ENCODE measurements around the gene GOLGA3. TPM values are rescaled to one million over a fixed set of nuclear protein-coding genes. Genes with fewer than 3 reads are reported as not detected.

Gene GOLGA3
- total RNA-seq, 1 experiment from 2014 or later, result 14.9 TPM

DNA sequence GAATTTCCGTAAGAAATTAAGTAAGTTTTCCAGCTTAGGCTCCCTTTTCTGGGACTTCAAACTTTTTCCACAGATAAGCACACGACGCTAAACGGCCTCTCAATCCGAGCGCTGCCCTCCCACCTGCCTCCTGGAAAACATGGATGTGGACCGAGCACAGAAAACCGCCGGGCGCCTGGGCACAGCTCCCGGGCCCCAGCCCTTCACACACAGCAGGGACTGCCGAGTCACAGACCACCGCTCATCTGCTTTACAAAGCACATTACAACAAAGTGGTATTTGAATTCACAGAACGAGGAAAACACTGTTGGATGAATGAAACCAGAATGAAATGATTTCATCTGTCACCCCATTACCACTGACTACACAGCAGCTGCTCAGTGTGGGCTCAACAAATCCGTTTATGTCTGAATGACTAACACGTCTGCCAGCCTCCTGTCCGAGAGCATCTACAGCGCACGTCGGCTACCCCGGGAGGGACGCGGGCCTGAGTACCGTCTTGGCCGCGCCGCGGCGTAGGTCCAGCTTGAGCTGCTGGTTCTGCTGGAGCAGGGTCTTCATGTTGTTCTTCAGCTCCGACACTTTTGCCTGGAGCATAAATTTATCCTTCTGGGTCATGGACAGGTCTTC lies 53.9 kb downstream of the GOLGA3 start:
- no peak overlapping the region for H2AFZ ChIP-seq (ENCODE audit: low read length)
- no peak overlapping the region for H3K9ac ChIP-seq (ENCODE audit: low read length)
- no peaks in the 10 kb centered on the region for H3K9me2 ChIP-seq (replicated peaks; ENCODE audit: insufficient read depth, low read length)
- H4K20me1 ChIP-seq (ENCODE audit: insufficient read depth, low read depth, low read length), result no peaks in the 10 kb centered on the region
- no peak overlapping the region for H3K27ac ChIP-seq (ENCODE audit: low read length)
- H3K4me1 ChIP-seq (ENCODE audit: low read length), result peaks cover 16% of the 10 kb centered on the region
- no peaks in the 10 kb centered on the region for H3K27me3 ChIP-seq (ENCODE audit: low read length)
- no peaks in the 10 kb centered on the region for H3K9me3 ChIP-seq (ENCODE audit: low read length)
- no peaks in the 10 kb centered on the region for H3K79me2 ChIP-seq (ENCODE audit: low read length)
- peaks cover 16% of the 10 kb centered on the region for H3K36me3 ChIP-seq (ENCODE audit: insufficient read depth, low read length)
- H3K4me2 ChIP-seq (ENCODE audit: low read depth, low read length, poor library complexity, severe bottlenecking), result no peak overlapping the region
- no peak for DNase-seq
- no peak overlapping the region for H3K4me3 ChIP-seq (ENCODE audit: low read length)

DNA sequence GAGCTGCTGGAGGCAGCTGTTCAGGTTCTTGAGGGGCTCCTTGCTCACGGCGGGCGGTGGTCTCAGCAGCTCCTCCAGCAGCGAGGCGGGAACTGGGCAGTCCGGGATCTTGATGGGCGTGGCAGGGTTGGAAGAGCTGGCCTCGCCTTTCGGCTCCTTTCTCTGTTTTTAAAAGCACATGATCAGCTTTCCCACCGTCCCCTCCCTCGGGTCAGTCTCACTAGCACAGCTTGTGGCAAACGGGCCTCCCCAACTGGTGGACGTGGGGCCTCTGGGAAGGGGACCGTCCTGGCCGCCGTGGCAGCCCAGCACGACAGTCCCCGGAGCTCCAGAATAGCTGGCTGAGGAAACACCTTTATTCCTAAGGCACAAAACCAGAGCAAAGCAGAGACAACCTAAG lies 54.5 kb downstream of the GOLGA3 start:
- peaks cover 22% of the 10 kb centered on the region for H3K36me3 ChIP-seq (ENCODE audit: insufficient read depth, low read length)
- H4K20me1 ChIP-seq (ENCODE audit: insufficient read depth, low read depth, low read length), result no peaks in the 10 kb centered on the region
- H3K9me3 ChIP-seq (ENCODE audit: low read length), result no peaks in the 10 kb centered on the region
- peaks cover 18% of the 10 kb centered on the region for H3K4me1 ChIP-seq (ENCODE audit: low read length)
- no peak overlapping the region for H3K4me2 ChIP-seq (ENCODE audit: low read depth, low read length, poor library complexity, severe bottlenecking)
- no peak for DNase-seq
- H3K9ac ChIP-seq (ENCODE audit: low read length), result no peak overlapping the region
- no peak overlapping the region for H3K27ac ChIP-seq (ENCODE audit: low read length)
- no peaks in the 10 kb centered on the region for H3K9me2 ChIP-seq (replicated peaks; ENCODE audit: insufficient read depth, low read length)
- no peak overlapping the region for H3K4me3 ChIP-seq (ENCODE audit: low read length)
- H2AFZ ChIP-seq (ENCODE audit: low read length), result no peak overlapping the region
- H3K27me3 ChIP-seq (ENCODE audit: low read length), result no peaks in the 10 kb centered on the region
- no peaks in the 10 kb centered on the region for H3K79me2 ChIP-seq (ENCODE audit: low read length)

DNA sequence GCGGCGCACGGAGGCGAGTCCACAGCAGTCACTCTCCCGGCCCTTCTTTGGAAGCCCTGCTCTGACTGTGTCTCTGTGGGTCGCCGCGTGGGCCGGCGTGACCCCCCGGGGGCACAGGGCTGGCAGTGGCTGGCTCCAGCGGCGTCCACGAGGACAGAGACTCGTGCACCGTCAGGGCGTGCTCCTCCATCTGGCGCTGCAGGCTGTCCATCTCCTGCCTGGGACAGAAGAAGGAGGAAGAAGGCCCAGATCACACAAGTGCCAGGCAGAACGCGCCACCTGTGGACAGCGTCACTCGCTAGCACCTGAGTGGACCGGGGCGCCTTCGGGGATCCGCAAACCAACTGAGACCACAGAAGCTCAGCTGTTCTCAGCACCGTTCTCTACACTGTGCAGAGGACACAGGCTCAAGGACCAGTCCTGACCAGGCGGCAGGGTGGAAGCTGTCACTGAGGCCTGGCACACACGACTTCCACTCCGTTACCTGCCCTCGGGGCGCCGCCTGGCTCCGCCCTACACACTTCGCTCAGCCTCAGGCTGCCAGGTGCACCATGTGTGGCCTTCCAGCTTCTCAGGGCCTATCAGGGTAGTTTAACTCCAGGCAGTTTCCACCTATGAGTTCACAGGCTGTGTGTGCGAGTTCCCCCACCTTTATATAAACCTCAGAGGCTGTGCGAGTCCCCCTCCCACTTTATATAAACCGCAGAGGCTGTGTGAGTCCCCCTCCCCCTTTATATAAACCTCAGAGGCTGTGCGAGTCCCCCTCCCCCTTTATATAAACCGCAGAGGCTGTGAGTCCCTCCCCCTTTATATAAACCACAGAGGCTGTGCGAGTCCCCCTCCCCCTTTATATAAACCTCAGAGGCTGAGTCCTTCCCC lies 55.4 kb downstream of the GOLGA3 start:
- Histone ChIP-seq H3K9ac (ENCODE audit: low read length) (no peak overlapping the region), H3K27me3 (ENCODE audit: low read length) (no peaks in the 10 kb centered on the region), H3K9me2 (replicated peaks; ENCODE audit: insufficient read depth, low read length) (no peaks in the 10 kb centered on the region), H4K20me1 (ENCODE audit: insufficient read depth, low read depth, low read length) (no peaks in the 10 kb centered on the region), H3K4me1 (ENCODE audit: low read length) (peaks cover 18% of the 10 kb centered on the region), H3K4me2 (ENCODE audit: low read depth, low read length, poor library complexity, severe bottlenecking) (no peak overlapping the region), H3K9me3 (ENCODE audit: low read length) (no peaks in the 10 kb centered on the region), H3K27ac (ENCODE audit: low read length) (no peak overlapping the region), H3K79me2 (ENCODE audit: low read length) (no peaks in the 10 kb centered on the region), H3K36me3 (ENCODE audit: insufficient read depth, low read length) (peaks cover 26% of the 10 kb centered on the region), H3K4me3 (ENCODE audit: low read length) (no peak overlapping the region), H2AFZ (ENCODE audit: low read length) (no peak overlapping the region)
- DNase-seq, result no peak

- Histone ChIP-seq H3K4me1 (ENCODE audit: low read length) (peaks cover 18% of the 10 kb centered on the region), H3K27me3 (ENCODE audit: low read length) (no peaks in the 10 kb centered on the region), H3K9ac (ENCODE audit: low read length) (no peak overlapping the region), H3K4me3 (ENCODE audit: low read length) (no peak overlapping the region), H3K4me2 (ENCODE audit: low read depth, low read length, poor library complexity, severe bottlenecking) (no peak overlapping the region), H2AFZ (ENCODE audit: low read length) (no peak overlapping the region), H3K36me3 (ENCODE audit: insufficient read depth, low read length) (peaks cover 27% of the 10 kb centered on the region), H3K9me3 (ENCODE audit: low read length) (no peaks in the 10 kb centered on the region), H4K20me1 (ENCODE audit: insufficient read depth, low read depth, low read length) (no peaks in the 10 kb centered on the region), H3K79me2 (ENCODE audit: low read length) (no peaks in the 10 kb centered on the region), H3K27ac (ENCODE audit: low read length) (no peak overlapping the region), H3K9me2 (replicated peaks; ENCODE audit: insufficient read depth, low read length) (no peaks in the 10 kb centered on the region)
- DNase-seq, result no peak
Measured at GRCh38 chr12:132772606-132773005, 56.1 kb downstream of the GOLGA3 start.

DNA sequence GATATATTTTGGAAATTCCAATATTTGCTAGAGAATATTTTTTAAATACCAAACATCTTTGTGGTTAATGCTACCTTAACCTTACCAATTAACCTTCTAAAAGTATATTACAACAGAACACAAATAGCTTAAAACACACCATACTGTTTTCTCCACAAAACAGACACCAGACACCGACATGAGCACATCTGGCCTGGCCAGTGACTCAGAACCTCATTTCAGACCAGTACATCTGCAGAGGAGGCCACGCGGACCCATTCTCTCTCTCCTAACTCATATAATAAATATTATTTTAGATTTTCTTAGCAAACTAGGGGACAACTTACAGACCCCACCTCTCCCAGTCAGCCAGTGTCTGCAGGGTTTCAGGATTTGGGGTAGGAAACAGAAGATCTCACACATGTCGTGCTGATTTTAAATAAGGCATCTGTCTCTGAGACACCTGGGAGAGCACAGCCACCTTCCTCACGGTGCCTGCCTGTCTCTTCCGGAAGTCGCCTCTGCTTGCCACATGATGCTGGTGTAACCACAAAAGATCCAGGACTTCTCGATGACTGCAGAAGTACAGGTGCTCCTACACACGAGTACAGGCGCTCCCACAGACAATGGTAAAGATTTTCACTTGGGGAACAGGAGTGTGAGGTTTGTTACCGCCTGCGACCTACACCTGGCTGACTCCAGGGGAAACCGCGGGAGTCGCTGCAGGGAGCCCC lies 57.4 kb downstream of the GOLGA3 start:
- Histone ChIP-seq H2AFZ (ENCODE audit: low read length) (no peak overlapping the region), H3K4me3 (ENCODE audit: low read length) (no peak overlapping the region), H3K79me2 (ENCODE audit: low read length) (no peaks in the 10 kb centered on the region), H3K4me2 (ENCODE audit: low read depth, low read length, poor library complexity, severe bottlenecking) (no peak overlapping the region), H3K9me2 (replicated peaks; ENCODE audit: insufficient read depth, low read length) (no peaks in the 10 kb centered on the region), H3K27me3 (ENCODE audit: low read length) (no peaks in the 10 kb centered on the region), H3K27ac (ENCODE audit: low read length) (peak overlapping the region; percentile 47), H3K9me3 (ENCODE audit: low read length) (no peaks in the 10 kb centered on the region), H3K36me3 (ENCODE audit: insufficient read depth, low read length) (peaks cover 24% of the 10 kb centered on the region), H3K4me1 (ENCODE audit: low read length) (peaks cover 18% of the 10 kb centered on the region), H3K9ac (ENCODE audit: low read length) (no peak overlapping the region), H4K20me1 (ENCODE audit: insufficient read depth, low read depth, low read length) (no peaks in the 10 kb centered on the region)
- no peak for DNase-seq

GRCh38 chr12:132766380-132767085 lies 62.1 kb downstream of the GOLGA3 start:
- no peak overlapping the region for H3K9ac ChIP-seq (ENCODE audit: low read length)

DNA sequence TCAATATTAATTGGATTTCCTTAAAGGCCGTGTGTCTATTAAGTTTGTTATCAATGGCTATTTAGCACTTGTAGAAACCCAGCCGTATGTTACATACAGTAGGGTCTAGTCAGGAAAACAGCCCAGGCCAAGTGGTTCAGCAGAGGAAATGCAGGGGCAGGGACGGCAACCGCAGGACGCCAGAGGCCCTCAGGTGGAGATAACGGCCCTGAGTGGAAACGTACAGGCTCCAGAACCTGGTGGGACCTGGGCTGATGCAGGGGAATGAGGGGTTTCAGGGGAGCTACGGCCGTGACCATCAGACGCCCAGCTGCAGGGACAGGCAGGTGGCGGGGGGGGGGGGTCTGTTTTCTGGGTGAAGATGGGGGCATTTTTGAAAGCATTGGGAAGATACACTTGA lies 63.3 kb downstream of the GOLGA3 start:
- peaks cover 17% of the 10 kb centered on the region for H3K79me2 ChIP-seq (ENCODE audit: low read length)
- DNase-seq, result no peak
- H3K4me3 ChIP-seq (ENCODE audit: low read length), result no peak overlapping the region
- no peaks in the 10 kb centered on the region for H3K9me3 ChIP-seq (ENCODE audit: low read length)
- H3K4me1 ChIP-seq (ENCODE audit: low read length), result peaks cover 23% of the 10 kb centered on the region
- no peaks in the 10 kb centered on the region for H3K9me2 ChIP-seq (replicated peaks; ENCODE audit: insufficient read depth, low read length)
- H4K20me1 ChIP-seq (ENCODE audit: insufficient read depth, low read depth, low read length), result peaks cover 10% of the 10 kb centered on the region
- H3K27ac ChIP-seq (ENCODE audit: low read length), result no peak overlapping the region
- no peak overlapping the region for H3K4me2 ChIP-seq (ENCODE audit: low read depth, low read length, poor library complexity, severe bottlenecking)
- no peak overlapping the region for H2AFZ ChIP-seq (ENCODE audit: low read length)
- peaks cover 13% of the 10 kb centered on the region for H3K36me3 ChIP-seq (ENCODE audit: insufficient read depth, low read length)
- H3K27me3 ChIP-seq (ENCODE audit: low read length), result no peaks in the 10 kb centered on the region
- no peak overlapping the region for H3K9ac ChIP-seq (ENCODE audit: low read length)

More at GRCh38 chr12:132766380-132767085, 62.1 kb downstream of the GOLGA3 start:
- Histone ChIP-seq H3K27me3 (ENCODE audit: low read length) (no peaks in the 10 kb centered on the region), H3K27ac (ENCODE audit: low read length) (no peak overlapping the region), H3K4me1 (ENCODE audit: low read length) (peaks cover 25% of the 10 kb centered on the region), H2AFZ (ENCODE audit: low read length) (no peak overlapping the region), H4K20me1 (ENCODE audit: insufficient read depth, low read depth, low read length) (no peaks in the 10 kb centered on the region), H3K79me2 (ENCODE audit: low read length) (peaks cover 6% of the 10 kb centered on the region; the same call in 1 of the 2 replicates), H3K36me3 (ENCODE audit: insufficient read depth, low read length) (peaks cover 13% of the 10 kb centered on the region), H3K9me3 (ENCODE audit: low read length) (no peaks in the 10 kb centered on the region), H3K4me2 (ENCODE audit: low read depth, low read length, poor library complexity, severe bottlenecking) (no peak overlapping the region), H3K9me2 (replicated peaks; ENCODE audit: insufficient read depth, low read length) (no peaks in the 10 kb centered on the region), H3K4me3 (ENCODE audit: low read length) (no peak overlapping the region)
- no peak for DNase-seq
